Thyroid gland (tissue), 4 donors: ENCODE data around the gene ASCC1. TPM values are rescaled to one million over a fixed set of nuclear protein-coding genes. Genes with fewer than 3 reads are reported as not detected.
"Not testable (repeated sequence)": the region's sequence is repeated elsewhere in the genome, so short reads cannot be mapped to it uniquely, and the experiment has no call there.

Experiments
- DNase-seq, 2 donors: peaks; one replicate each; pipeline ENCODE4 v3.0.0-alpha.2; 2019
- H3K27ac ChIP-seq, 3 donors: fragments of 200-600 bp; sonication (generic); 1 replicate in 2 of 3; 2 replicates in 1 of 3; pipeline ENCODE4 v1.5.1; 2016 to 2019; ENCODE audit warnings: mild to moderate bottlenecking in 1 of 3, moderate library complexity in 1 of 3
- H3K27me3 ChIP-seq: fragments of 200-600 bp; sonication (generic); one replicate; pipeline ENCODE4 v1.5.1; 2019
- H3K36me3 ChIP-seq, 2 donors: fragments of 200-600 bp; sonication (generic); one replicate each; pipeline ENCODE4 v1.5.1; 2016 to 2019
- H3K4me1 ChIP-seq, 2 donors: fragments of 200-600 bp; sonication (generic); one replicate each; pipeline ENCODE4 v1.5.1; 2017 to 2019
- H3K4me3 ChIP-seq, 3 donors: fragments of 200-600 bp; sonication (generic); replicated peaks in 1 of 3; 1 replicate in 2 of 3; 2 replicates in 1 of 3; pipeline ENCODE4 v1.5.1; 2016; ENCODE audit warnings: mild to moderate bottlenecking in 1 of 3
- H3K9me3 ChIP-seq: fragments of 200-600 bp; sonication (generic); one replicate; pipeline ENCODE4 v1.5.1; 2017
- POLR2A ChIP-seq, 2 donors: fragments of 450-650 bp; IDR thresholded peaks; one replicate each; pipeline ENCODE4 v1.6.1; 2017; ENCODE audit warnings: antibody characterized with exemption in 2 of 2, mild to moderate bottlenecking in 2 of 2, moderate library complexity in 1 of 2
- WGBS, 2 donors: methylation state at CpG; one replicate each; pipeline ENCODE4 v1.1.5; 2017; 5-methylcytosine and 5-hydroxymethylcytosine counted together
- intact Hi-C: fragments of 100-400 bp; cut with DNase I; formaldehyde crosslinking; loops from one replicate; pipeline ENCODE4 v1.15.1; 2023
- total RNA-seq, 4 donors: library from RNA; depleted of rRNA; stranded (reverse); fragments of >200 nt; gene quantifications; one replicate each; pipeline ENCODE4 v1.2.3, GENCODE V29; 2016
- TF ChIP-seq, protein P1 (sequence below), 6 experiments: fragments of 200-600 bp in 3 of 6; fragments of 450-650 bp in 3 of 6; sonication (generic) in 3 of 6; IDR thresholded peaks; one replicate each; pipeline ENCODE4 v1.5.1; 2016 to 2019; ENCODE audit warnings: antibody characterized with exemption in 6 of 6, mild to moderate bottlenecking in 2 of 6, inconsistent platforms in 1 of 6, moderate library complexity in 1 of 6

ASCC1 gene
- total RNA-seq, 4 donors from 2014 or later, result 26.7 to 30.3 (median 28.1) TPM

- no peak for DNase-seq
- H3K4me3 ChIP-seq, result no peak overlapping the region
- H3K36me3 ChIP-seq, result no peaks in the 10 kb centered on the region
- whole genome bisulfite sequencing, 2 donors, result 90 to 91% methylated on average over 1 of the region's 1 CpG
- H3K4me1 ChIP-seq, result peaks cover 8 to 10% of the 10 kb centered on the region in 2 donors
- H3K27me3 ChIP-seq, result no peaks in the 10 kb centered on the region
- H3K27ac ChIP-seq, result no peak overlapping the region
- no peak for TF ChIP-seq POLR2A (IDR thresholded peaks at IDR 0.05)
- TF ChIP-seq, protein P1, sequence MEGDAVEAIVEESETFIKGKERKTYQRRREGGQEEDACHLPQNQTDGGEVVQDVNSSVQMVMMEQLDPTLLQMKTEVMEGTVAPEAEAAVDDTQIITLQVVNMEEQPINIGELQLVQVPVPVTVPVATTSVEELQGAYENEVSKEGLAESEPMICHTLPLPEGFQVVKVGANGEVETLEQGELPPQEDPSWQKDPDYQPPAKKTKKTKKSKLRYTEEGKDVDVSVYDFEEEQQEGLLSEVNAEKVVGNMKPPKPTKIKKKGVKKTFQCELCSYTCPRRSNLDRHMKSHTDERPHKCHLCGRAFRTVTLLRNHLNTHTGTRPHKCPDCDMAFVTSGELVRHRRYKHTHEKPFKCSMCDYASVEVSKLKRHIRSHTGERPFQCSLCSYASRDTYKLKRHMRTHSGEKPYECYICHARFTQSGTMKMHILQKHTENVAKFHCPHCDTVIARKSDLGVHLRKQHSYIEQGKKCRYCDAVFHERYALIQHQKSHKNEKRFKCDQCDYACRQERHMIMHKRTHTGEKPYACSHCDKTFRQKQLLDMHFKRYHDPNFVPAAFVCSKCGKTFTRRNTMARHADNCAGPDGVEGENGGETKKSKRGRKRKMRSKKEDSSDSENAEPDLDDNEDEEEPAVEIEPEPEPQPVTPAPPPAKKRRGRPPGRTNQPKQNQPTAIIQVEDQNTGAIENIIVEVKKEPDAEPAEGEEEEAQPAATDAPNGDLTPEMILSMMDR (IDR thresholded peaks at IDR 0.05), result no peak
- H3K9me3 ChIP-seq, result no peaks in the 10 kb centered on the region
- intact Hi-C loops, result no loop called here
Measured at GRCh38 chr10:72162978-72163377, 53.1 kb downstream of the ASCC1 start.

DNA sequence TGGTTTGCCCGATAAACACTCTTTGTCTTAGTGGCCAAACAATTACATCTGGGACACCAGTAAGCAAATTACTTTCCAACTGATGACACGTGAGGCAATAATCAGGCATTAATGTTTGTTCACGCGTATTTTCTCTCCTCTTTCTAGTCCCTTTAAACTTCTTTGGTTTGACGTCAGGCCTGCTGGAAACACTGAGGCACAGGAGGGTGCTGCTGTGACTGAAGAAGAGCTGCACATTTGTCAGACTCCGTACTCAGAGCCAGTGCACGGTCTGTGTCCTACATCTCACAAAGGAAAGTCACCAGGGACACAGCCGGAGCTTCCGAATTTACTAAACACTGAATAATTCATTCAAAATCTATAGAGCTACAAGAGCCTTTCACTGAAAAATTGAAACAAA lies 57.9 kb downstream of the ASCC1 start:
- Histone ChIP-seq H3K36me3 (no peaks in the 10 kb centered on the region), H3K9me3 (no peaks in the 10 kb centered on the region), H3K27ac (peak overlapping the region in 1 of 3 donors; percentile 55), H3K27me3 (no peaks in the 10 kb centered on the region), H3K4me1 (peaks cover 13 to 16% of the 10 kb centered on the region in 2 donors), H3K4me3 (no peak overlapping the region)
- no peak for DNase-seq
- WGBS, 2 donors, result 93 to 94% methylated on average over 9 of the region's 9 CpGs
- intact Hi-C loops, result no loop called here
- TF ChIP-seq POLR2A (IDR thresholded peaks at IDR 0.05), result no peak
- TF ChIP-seq, protein P1 (IDR thresholded peaks at IDR 0.05), result no peak

- intact Hi-C loops, result no loop called here
- Histone ChIP-seq H3K4me3 (no peak overlapping the region), H3K4me1 (peaks cover 13 to 16% of the 10 kb centered on the region in 2 donors), H3K27me3 (no peaks in the 10 kb centered on the region), H3K36me3 (no peaks in the 10 kb centered on the region), H3K27ac (no peak overlapping the region), H3K9me3 (no peaks in the 10 kb centered on the region)
- no peak for DNase-seq
- WGBS, 2 donors, result 95 to 98% methylated on average over 10 of the region's 10 CpGs
- no peak for TF ChIP-seq POLR2A (IDR thresholded peaks at IDR 0.05)
- TF ChIP-seq, protein P1 (IDR thresholded peaks at IDR 0.05), result no peak
Measured at GRCh38 chr10:72156223-72156622, 59.9 kb downstream of the ASCC1 start.

DNA sequence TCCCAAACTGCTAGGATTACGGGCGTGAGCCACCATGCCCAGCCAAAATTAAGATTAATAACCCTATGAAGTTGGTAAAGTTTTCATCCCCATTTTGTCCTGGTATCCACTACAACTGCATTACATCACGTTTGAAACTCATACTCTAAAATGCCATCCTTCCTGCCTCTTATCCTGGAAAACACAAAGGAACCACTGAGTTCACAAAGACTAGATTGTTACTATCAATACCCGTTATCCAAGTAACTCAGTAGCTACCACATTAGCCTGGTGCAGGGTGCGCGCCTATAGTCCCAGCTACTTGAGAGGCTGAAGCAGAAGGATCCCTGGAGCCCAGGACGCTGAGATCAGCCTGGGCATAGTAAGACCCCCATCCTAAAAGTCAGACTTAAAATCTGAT lies 63.8 kb downstream of the ASCC1 start:
- DNase-seq, result no peak
- Histone ChIP-seq H3K27me3 (no peaks in the 10 kb centered on the region), H3K4me3 (no peak overlapping the region), H3K36me3 (no peaks in the 10 kb centered on the region), H3K9me3 (no peaks in the 10 kb centered on the region), H3K27ac (no peak overlapping the region), H3K4me1 (peaks cover 0 to under 1% of the 10 kb centered on the region in 2 donors)
- no peak for TF ChIP-seq POLR2A (IDR thresholded peaks at IDR 0.05)
- TF ChIP-seq, protein P1 (IDR thresholded peaks at IDR 0.05), result no peak
- intact Hi-C loops, result no loop called here
- 94 to 96% methylated on average over 7 of the region's 7 CpGs for WGBS, 2 donors

DNA sequence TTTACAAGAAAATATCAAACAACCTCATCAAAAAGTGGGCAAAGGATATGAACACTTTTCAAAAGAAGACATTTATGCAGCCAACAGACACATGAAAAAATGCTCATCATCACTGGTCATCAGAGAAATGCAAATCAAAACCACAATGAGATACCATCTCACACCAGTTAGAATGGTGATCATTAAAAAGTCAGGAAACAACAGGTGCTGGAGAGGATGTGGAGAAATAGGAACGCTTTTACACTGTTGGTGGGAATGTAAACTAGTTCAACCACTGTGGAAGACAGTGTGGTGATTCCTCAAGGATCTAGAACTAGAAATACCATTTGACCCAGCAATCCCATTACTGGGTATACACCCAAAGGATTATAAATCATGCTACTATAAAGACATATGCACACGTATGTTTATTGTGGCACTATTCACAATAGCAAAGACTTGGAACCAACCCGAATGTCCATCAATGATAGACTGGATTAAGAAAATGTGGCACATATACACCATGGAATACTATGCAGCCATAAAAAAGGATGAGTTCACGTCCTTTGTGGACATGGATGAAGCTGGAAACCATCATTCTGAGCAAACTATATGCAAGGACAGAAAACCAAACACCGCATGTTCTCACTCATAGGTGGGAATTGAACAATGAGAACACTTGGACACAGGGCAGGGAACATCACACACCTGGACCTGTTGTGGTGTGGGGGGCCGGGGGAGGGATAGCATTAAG lies 65.2 kb downstream of the ASCC1 start:
- 96% methylated on average over 6 of the region's 6 CpGs for WGBS, 2 donors

GRCh38 chr10:72147324-72147584 lies 68.8 kb downstream of the ASCC1 start:
- 74 to 87% methylated on average over 4 of the region's 4 CpGs for WGBS, 2 donors
- intact Hi-C loops, result not testable (repeated sequence)

More for the DNA sequence above, 65.2 kb downstream of the ASCC1 start:
- H3K9me3 ChIP-seq, H3K36me3 ChIP-seq, DNase-seq, H3K27ac ChIP-seq, H3K27me3 ChIP-seq, intact Hi-C loops, H3K4me3 ChIP-seq: not testable (repeated sequence)
- H3K4me1 ChIP-seq, result peaks cover 3 to 14% of the 10 kb centered on the region in 2 donors

More at GRCh38 chr10:72147324-72147584, 68.8 kb downstream of the ASCC1 start:
- H3K27ac ChIP-seq, result peak overlapping the region in 2 of 3 donors; percentile 6 to 62
- not testable (repeated sequence) for H3K9me3 ChIP-seq, H3K27me3 ChIP-seq, H3K4me3 ChIP-seq, H3K36me3 ChIP-seq
- H3K4me1 ChIP-seq, result peaks cover 3 to 17% of the 10 kb centered on the region in 2 donors
- peak; percentile 25 to 26 for DNase-seq
